HTR-8/SVneo (cell line): ENCODE data around the gene ENDOD1.
A peak's percentile ranks its signal among the peaks of the same experiment; 100 is the strongest.

Experiments used
- DNase-seq: peaks from one replicate; pipeline ENCODE4 v3.0.0; 2011; ENCODE audit warnings: low spot score, mixed read lengths; ENCODE audit not compliant: insufficient read length
- FAIRE-seq: peaks from 2 replicates; lab custom pipeline; 2011; peaks lifted over from hg19 to GRCh38; lab: Jason Lieb, UNC

The ENDOD1 gene

DNA sequence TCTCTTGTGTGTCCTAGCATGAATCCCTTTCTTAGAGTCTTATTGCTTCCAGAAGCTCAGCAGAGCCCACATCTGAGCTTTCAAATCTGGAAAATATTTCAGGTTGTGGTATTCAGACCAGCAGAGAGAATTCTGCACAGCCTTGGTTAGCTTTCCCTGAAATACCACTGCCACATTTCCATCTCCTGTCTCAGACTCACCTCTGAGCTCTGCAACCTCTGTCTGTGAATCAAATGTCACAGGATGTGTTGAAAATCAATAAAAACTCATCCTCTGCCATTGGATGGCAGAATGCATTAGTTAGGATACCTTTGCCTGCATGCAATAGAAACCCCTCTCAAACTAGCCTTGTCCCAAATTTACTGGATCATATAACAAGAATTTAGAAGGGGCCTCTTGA is 47.7 kb downstream of the ENDOD1 start:
- DNase-seq: no peak
- no peak for FAIRE-seq

DNA sequence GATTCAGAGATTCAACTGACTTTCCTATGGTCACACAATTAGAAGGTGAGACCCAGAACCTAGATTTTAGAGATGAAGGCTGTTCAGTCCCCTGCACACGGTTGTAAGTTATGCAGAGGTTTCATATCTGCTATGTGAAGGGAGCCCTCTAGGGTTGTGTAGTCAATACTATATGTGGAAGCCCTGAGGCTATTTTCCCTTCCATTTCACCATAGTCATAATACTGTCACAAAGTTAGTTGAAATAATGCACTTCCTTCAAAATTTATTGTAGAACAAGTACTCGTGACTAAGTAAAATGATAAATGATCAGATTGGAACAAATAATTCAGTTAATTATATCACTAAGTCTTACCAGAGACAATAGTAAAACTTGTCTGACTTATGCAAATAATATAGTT is 48.8 kb downstream of the ENDOD1 start:
- FAIRE-seq: no peak
- DNase-seq: no peak

DNA sequence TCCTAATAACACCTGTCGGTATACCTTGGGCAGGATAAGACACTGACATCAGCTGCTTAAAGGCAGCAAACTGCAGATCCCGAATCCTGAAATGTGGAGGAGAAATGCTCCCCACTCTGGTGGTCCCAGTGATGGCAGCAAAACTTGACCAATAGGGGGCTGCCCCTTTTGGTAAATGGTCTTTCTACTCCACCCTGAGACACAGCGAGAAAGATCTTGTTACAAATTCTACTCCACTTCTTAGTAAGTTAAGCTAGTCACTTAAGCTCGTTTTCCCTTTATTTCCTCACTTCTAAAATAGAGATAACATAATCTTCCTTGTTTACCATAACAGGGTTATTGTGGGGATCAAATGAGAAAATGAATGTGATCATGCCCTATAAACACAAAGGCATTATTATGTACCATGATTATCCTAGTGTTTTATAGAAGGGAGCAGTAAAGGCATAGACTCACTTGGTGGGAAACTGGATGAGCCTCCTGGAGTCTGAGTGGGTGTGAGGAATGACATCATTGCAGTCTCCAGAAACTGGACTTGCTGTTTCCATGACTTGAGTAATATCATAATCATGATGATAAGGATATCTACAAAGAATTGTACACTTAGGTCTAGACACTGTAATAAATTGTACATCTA is 50.9 kb downstream of the ENDOD1 start:
- DNase-seq: no peak
- FAIRE-seq: no peak

DNA sequence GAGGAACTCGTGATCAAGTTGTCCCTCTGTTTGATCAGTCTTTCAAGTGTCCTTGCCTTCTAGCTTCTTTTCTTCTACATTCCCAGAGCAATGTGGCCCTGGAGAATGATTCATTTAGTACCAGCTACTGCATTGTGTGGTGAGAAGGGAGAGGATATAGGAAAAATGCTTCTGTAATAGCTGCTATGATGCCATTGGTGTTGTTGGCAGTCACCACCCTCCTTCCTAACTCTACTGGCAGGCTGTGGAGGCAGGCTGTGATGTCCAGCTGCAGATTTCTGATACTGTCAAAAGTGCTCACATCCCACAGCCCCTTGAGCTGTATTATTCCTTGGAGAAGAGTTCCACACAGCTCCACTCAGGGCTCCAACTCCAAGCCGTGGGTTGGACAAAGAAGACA is 52.8 kb downstream of the ENDOD1 start:
- DNase-seq (no peak), FAIRE-seq (no peak)

DNA sequence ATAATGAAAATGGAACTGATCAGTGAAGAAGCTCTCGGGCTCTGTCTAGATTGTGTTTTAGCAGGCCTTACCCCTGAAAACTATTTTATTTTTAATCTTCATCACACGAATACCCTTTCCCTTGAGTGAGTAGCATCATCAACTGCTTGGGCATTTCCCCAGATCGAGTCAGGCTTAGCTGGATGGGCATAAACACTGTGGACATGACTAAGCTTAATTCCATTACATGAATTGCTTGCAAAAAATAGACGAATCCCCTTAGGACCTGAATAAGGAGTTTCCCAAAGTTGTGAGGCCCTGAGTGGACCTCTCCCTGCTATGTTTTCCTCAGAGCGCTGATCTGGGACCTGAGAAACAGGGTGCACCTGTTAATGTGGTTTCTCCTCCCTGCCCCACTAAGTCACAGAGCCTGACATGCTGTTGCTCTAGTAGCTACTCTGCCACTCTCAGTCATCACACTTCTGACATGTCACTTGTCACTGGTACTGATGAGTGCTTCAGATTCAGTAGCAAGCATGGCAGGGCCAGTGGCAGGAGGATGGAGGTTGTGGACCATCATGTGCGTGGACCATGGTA is 53.5 kb downstream of the ENDOD1 start:
- no peak for DNase-seq
- no peak for FAIRE-seq

DNA sequence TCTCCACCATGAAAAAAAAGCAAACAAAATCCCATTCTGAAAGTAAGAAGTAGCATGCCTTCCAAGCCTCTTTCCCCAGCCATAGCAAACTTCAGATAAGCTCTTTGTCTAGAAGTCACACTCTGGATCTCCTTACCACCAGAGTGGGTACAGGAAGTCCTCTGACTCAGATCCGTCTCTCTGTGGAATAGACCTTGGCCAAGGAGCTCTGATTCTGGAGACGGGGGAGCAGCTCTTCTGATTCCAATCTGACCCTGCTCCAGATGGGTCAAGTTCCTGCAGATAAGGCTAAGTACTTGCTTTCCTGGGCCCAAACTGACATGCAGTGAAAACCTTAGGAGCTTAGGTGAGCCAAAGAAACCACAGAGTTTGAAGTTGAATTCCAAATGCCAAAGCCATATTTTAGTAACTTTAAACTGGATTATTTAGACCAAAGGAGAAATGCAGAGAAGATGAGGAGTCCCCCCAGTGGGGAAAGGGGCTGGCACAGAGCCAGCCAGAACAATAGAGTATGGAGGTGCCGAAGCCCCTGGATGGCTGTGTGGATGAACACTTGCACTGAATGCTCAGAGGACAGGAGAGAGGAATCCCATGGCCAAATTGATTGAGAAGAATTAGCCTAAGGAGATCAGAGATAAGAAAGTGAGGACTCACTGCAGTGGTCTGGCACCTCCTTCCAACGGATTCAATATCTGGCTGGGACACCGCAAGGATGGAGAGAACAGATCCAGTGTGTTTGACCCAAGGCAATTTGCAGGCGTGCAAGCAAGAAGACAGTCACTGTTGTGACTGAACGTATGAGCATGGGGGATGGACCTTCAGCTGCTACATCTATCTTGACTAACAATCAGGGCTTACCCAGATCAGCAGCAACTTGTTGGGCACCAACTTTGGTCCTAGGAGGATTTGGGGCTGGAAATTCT is 54.9 kb downstream of the ENDOD1 start:
- DNase-seq (no peak), FAIRE-seq (no peak)

DNA sequence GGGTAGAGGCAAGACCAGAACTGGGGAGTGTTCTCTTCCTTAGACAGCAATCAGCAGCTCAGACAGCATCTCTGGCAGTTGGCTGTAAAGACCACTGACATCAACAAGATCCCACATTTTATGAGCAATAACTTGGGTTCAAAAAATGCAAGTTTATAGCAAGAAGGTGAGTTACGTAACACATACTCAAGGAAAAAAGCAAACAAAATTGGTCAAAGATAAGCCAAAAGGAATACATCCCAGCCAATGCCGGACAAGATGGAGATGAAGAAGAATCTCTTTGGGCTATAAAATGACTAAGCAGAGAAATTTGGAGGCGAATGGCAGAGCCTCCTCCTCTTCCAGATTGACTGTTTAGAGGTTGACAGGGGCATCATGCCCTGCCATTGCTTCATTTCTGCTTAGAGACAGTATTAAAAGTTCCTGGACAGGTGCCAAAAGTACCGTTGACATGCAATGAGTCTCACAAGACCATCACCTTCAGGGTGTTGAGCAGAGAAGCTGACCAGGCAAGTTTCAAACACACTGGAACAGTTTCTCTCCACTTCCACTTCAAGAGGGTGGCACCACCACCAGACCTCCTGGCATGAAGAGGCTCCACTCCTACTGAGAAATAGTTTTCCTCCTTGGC is 55.9 kb downstream of the ENDOD1 start:
- DNase-seq: no peak
- FAIRE-seq: no peak

DNA sequence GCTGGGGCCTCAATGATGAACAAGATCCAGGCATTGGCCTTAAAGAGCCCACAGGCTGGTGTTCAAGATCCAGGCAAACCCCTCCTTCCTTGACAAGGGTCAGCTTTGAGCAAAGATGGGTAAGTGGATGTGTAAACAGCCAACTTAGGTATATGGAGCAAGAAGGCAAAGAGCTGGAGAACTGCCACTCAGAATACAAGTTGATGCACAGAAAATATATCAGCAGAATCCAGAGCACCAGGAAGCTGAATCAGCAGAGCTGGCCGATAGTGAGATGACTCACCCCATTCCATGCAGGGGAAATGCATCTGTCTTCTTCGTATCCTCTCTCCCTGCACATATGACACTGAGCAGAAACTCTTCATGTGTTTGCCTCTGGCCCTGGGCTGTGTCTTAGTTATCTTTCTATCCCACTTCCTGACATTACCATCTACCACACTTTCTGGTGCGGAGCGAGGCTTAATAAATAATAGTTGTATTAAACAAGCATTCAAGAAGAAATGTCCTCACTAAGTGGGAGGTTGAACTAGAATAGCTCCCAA is 57.8 kb downstream of the ENDOD1 start:
- FAIRE-seq (peak; percentile 40), DNase-seq (peak; percentile 71)

DNA sequence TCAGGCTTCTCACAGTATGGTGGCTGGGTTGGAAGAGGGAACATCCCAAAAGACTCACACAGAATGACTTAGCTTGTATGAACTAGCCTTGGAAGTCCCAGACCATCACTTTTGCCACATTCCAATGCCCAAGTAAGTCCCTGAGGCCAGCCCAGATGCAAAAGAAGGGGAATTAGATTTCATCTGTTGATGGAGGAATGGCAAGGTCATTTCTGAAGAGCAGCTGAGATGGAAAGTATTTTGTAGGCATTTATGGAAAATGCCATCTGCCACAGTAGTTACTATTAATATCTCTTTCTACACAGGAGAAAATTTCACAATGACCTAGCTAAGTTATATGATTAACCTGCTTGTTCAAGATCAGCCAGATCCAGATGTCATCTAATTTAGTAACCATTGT is 58.8 kb downstream of the ENDOD1 start:
- DNase-seq: no peak
- no peak for FAIRE-seq

DNA sequence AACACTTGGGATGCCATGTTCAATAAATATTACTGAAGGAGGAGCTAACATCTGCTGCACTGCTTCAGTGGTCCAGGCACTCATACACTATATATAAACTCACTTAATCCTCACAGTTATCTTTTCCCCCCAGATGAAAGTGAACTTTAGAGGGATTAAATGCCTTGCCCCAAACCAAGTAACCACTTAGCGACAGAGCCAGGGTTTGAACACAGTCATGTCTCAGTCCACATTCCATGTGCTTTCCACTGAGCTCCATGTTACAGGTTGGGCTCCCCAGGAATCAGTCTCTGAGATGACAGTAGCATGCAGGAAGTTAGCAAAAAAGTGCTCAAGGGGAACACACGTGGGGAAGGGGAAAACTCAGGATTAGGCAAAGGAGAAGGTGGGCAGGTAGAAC is 59.3 kb downstream of the ENDOD1 start:
- no peak for DNase-seq
- FAIRE-seq: no peak

DNA sequence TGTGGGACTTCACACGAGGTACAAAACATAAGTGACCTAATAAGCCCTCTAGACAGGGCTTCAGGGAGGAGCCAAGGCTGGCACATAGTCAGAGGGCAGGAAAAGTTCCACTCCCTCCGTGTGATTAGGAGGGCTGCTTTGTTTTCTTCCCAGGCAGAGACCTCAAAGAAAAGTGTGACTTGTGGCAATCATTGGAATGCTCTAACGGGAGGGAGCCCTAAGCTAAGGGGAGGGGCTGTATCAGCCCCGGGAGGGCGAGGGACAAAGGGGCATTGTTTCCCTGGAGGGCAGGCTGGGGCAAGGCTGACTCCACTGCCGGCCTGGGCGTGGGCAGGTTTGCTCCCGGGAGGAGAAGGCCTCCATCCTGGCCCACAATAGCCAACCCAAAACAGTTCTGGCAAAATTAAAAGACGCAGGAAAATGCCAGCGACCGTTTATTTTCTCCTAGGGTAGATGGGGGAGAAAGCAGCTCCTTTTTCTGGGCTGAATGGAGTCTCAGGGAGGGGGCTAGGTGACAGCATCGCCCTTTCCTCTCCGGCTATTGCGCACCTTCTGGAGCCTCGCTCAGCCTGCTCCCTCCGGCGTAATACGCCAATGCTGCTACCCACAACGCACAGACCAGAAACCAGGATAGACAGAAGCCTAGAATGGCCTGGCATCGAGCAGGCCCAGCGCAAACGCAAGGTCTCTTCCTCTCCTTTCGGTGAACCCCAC is 60.2 kb downstream of the ENDOD1 start:
- no peak for DNase-seq
- no peak for FAIRE-seq

DNA sequence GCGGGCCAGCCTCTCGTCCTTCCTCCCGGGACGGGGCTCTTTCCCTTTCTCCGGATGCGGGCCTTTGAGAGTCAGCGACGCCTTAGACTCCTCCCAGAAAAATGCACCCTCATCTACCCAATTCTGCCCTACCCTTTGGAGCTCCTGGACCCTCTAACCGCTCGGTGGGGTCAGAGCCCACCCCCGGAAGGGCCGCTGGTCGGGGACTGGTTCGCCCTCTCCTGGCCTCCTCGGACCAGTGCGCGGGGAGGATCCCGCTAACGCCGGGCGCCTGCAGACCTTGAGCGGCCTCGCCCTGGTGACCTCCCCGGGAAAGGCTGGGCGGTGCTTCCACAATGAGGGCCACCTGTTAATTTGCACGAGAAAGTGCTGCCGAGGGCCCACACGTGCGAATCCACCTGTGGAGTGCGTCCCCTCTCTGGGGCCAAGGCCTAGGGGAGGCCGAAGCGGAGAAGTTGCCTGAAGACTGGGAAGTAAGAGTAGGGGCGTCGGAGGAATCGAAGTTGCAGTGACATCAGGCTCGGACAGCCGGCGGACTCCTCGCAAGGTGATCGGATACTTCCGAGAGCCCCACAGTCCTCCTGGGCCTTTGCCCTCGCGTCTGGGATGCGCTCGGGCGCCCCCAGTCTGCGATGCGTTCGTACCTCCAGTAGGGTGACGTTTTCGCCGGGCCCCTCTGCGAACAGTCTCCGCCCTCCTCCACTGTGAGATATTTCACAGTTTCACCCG is 61.5 kb downstream of the ENDOD1 start:
- DNase-seq (peak; percentile 85), FAIRE-seq (peak; percentile 70)

DNA sequence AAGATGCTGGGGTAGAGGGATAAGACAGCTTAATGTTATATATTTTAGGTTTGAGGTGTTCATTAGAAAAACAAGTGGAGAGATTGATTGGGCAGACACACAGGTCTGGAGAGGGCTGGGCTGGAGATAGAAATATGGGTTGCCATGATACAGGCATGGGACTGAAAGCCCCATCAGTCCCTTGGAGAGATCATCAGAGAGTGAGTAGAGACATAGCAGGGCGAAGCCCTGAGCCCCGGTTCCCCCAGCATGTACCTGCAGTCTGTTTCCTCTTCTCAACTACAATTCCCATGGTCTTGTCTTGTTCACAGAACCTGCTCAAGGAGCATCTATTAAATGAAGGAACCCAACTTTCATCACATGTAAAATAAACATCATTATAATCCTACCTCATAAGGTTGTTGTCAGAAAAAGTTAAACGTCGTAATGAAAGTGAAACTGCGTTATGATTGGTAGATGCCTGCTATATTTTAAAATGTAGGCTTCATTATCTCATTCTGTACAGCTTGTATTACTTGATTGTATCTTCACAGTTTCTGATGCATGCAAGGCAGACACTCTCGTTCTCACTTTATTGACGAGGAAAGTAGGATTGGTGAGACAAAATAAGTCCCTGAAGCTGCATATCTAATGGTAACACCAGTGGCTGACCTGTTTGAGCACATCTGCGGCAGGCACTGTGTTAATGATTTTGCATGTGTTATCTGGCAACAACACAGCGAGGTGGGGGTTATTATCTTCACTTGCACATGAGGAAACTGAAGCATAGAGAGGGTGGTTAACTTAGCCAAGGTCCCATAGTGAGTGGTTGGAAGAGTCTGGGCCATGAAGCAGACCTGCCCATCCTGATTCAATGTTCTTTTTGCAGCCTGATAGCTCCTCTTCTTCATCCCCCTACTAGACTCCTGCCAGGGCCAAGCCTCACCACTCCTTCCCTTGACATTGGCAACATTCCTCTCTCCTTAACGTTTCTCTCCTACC is 63.5 kb downstream of the ENDOD1 start:
- FAIRE-seq: no peak
- DNase-seq: no peak

DNA sequence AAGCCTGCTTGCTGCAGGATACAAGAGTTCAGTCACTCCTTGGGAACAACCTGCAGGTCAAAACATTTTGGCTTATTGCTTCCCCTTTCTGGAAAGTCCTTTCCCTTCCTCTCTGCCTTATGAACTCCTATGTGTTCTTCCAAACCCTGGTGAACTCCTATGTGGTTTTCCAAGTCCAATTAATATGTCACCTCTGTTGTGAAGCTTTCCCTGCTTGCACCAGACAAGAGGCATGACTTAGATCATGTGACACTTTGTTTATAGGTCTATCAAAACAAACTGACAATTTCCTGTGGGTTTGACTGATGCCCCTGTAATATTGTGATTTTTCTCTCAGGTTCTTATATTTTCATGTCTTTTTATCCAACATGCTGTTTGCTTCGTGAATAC is 64.2 kb downstream of the ENDOD1 start:
- DNase-seq (no peak), FAIRE-seq (no peak)

DNA sequence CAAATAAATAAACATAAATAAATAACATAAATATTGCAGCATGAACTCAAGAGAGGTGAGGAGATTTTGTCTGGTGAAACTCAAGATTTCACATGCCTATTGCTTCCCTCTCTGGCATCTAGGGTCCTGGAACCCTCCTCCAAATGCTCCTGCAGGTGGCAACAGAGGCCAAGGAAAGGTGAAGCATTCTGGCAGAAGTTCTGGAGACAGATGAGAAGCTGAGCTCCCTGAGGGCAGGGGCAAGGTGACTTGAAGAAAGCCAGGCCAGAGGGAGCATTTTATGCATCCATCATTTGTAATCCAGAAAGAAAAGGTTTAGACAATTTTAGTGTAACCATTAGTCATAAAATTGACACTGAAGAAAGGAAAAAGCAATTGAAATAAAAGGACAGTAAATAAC is 64.9 kb downstream of the ENDOD1 start:
- FAIRE-seq (no peak), DNase-seq (peak; percentile 36)

DNA sequence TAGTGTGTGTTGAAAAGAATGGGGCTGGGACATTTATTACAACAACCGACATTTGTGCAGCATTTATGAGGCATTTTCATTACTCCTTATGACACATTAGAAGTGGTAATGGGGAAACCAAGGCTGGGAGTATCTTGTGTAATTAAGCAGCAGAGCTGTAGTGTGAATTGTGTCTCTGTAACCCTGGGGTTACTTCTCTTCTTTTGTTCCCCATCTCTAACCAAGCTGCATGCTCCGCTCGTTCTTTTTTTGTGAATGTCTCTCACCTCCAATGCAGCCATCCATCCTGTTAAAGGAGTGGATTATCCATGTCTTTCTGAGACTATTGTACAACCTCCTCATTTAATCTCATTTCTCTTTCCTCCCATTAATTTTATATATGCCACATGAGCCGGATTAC is 65.7 kb downstream of the ENDOD1 start:
- DNase-seq (no peak), FAIRE-seq (no peak)

DNA sequence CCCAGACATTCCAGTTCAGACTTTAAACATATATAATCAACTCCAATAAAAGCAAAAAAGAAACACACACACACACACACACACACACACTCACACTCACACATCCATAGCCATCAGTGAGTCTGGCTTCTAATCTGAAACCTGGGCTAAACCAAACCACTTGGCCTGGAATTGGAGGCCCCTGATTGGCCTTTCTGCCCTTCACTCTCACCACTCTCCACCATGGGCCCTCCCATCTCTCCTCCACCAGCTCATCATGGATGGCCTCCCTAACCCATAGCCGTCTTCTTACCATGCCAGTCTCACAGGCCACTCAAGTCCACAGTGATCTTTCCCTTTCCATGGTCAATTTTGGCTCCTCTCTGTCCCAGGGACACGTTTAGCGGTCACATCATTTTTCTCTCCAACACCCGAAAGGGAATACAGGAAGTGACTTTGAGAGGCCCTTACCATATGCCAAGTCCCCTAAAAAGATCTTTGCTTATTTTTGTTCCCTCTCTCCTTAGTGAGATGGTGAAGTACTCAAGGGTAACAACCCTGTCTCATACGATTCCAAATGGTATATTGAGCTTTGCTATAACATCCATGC is 66.6 kb downstream of the ENDOD1 start:
- no peak for DNase-seq
- FAIRE-seq: no peak
